ENCODE results near the gene HEPHL1.

DNA sequence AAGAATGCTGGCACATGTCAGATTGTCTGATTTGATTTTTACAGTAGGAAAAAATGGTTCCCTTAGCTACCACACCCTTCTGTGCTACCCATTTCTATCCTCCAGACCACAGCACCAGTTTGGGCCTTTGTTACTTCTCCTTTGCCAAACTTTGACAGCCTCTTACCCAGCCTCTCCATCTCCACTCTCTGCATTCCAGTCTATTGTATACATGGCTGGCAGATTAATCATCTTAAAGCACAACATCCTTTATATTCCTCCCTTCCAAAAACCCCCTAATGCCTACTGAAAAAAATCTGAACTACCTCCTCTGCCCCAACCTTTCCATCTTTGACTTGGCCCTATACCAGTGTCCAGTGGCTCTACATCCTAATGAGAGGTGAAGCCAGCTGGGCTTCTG is 96.7 kb downstream of the HEPHL1 start:
- TF ChIP-seq, protein P1, sequence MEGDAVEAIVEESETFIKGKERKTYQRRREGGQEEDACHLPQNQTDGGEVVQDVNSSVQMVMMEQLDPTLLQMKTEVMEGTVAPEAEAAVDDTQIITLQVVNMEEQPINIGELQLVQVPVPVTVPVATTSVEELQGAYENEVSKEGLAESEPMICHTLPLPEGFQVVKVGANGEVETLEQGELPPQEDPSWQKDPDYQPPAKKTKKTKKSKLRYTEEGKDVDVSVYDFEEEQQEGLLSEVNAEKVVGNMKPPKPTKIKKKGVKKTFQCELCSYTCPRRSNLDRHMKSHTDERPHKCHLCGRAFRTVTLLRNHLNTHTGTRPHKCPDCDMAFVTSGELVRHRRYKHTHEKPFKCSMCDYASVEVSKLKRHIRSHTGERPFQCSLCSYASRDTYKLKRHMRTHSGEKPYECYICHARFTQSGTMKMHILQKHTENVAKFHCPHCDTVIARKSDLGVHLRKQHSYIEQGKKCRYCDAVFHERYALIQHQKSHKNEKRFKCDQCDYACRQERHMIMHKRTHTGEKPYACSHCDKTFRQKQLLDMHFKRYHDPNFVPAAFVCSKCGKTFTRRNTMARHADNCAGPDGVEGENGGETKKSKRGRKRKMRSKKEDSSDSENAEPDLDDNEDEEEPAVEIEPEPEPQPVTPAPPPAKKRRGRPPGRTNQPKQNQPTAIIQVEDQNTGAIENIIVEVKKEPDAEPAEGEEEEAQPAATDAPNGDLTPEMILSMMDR (IDR thresholded peaks at IDR 0.05; ENCODE audit: low read length): no peak
- TF ChIP-seq EZH2 (optimal IDR thresholded peaks at IDR 0.05; ENCODE audit: low read depth, low read length) (no peak), EZH2phosphoT487 (IDR thresholded peaks at IDR 0.05; ENCODE audit: low read length) (no peak)
